Activated CD4-positive, alpha-beta memory T cell treated with anti-CD3 and anti-CD28 coated beads, Interleukin-2, amount 10 ng/mL, durations not matched to agents 7 days and 5 days (primary cell): ENCODE results near the gene RBMX2. TPM values are rescaled to one million over a fixed set of nuclear protein-coding genes. Genes with fewer than 3 reads are reported as not detected.
"Not testable (repeated sequence)": the region's sequence is repeated elsewhere in the genome, so short reads cannot be mapped to it uniquely, and the experiment has no call there.

Experiments
- CTCF ChIA-PET: fragments of 350-600 bp; sonication (Branson Sonifier 250); formaldehyde crosslinking; loops from one replicate; lab custom pipeline; 2021; ENCODE audit warnings: antibody characterized with exemption, inconsistent platforms; lab: Charles Lee
- POLR2A ChIA-PET: fragments of 350-600 bp; sonication (Branson Sonifier 250); formaldehyde crosslinking; loops from one replicate; lab custom pipeline; 2021; ENCODE audit warnings: antibody characterized with exemption; lab: Charles Lee
- DNase-seq: peaks from one replicate; pipeline ENCODE4 v3.0.0-alpha.2; 2020
- H3K27ac Mint-ChIP-seq: one replicate; pipeline ENCODE4 v1.8.0; 2021; ENCODE audit warnings: mild to moderate bottlenecking, mixed read lengths
- H3K27me3 Mint-ChIP-seq: one replicate; pipeline ENCODE4 v1.8.0; 2021; ENCODE audit warnings: mixed read lengths
- H3K36me3 Mint-ChIP-seq: one replicate; pipeline ENCODE4 v1.8.0; 2021; ENCODE audit warnings: low read depth, mixed read lengths
- H3K4me1 Mint-ChIP-seq: one replicate; pipeline ENCODE4 v1.8.0; 2021; ENCODE audit warnings: mixed read lengths
- H3K4me3 Mint-ChIP-seq: one replicate; pipeline ENCODE4 v1.8.0; 2021; ENCODE audit warnings: mild to moderate bottlenecking, mixed read lengths
- H3K9me3 Mint-ChIP-seq: one replicate; pipeline ENCODE4 v1.8.0; 2021; ENCODE audit warnings: mixed read lengths
- total RNA-seq, 2 experiments: library from RNA; stranded (reverse); gene quantifications; one replicate each; pipeline ENCODE4 v1.2.3, GENCODE V29; 2021

The RBMX2 gene
- 10 to 100 TPM; 25.9 to 28.5 TPM for total RNA-seq

GRCh38 chrX:130401415-130402207 lies at the start of gene RBMX2:
TSS of gene RBMX2 (plus strand) at chrX:130401987. CDS start at chrX:130402033, 46 bp downstream.
- CTCF ChIA-PET = interaction anchor here (1.3 kb wide), 1 partner anchor 341 kb away, joined by 3 read pairs; no protein-coding TSS in a partner anchor

GRCh38 chrX:130352050-130352449 lies 49.7 kb upstream of the RBMX2 start:
- CTCF ChIA-PET, H3K4me1 Mint-ChIP-seq, DNase-seq, H3K27ac Mint-ChIP-seq, H3K27me3 Mint-ChIP-seq, POLR2A ChIA-PET, H3K4me3 Mint-ChIP-seq, H3K9me3 Mint-ChIP-seq: not testable (repeated sequence)
- H3K36me3 Mint-ChIP-seq = peaks cover 11% of the 10 kb centered on the region

More at GRCh38 chrX:130401415-130402207, at the start of gene RBMX2:
- Mint-ChIP-seq H3K27ac (peak within 1 kb of the TSS; percentile 81), H3K4me1 (peaks cover 23% of the 10 kb centered on the region), H3K36me3 (peaks cover 17% of the 10 kb centered on the region), H3K4me3 (peak within 1 kb of the TSS; percentile 96), H3K27me3 (no peaks in the 10 kb centered on the region), H3K9me3 (no peaks in the 10 kb centered on the region)
- POLR2A ChIA-PET = interaction anchor here (1.2 to 2.0 kb wide), 2 partner anchors 8 to 62 kb away, joined by 3 to 9 read pairs; partner anchors contain the start of gene SLC25A14
- DNase-seq = peak; percentile 73

- no peak for DNase-seq
- no peaks in the 10 kb centered on the region for H3K9me3 Mint-ChIP-seq
- POLR2A ChIA-PET = no interaction called here
- H3K36me3 Mint-ChIP-seq = peaks cover 4% of the 10 kb centered on the region
- no peak overlapping the region for H3K27ac Mint-ChIP-seq
- CTCF ChIA-PET = no interaction called here
- H3K4me3 Mint-ChIP-seq = no peak overlapping the region
- no peaks in the 10 kb centered on the region for H3K27me3 Mint-ChIP-seq
- H3K4me1 Mint-ChIP-seq = no peaks in the 10 kb centered on the region
These were observed 25.7 kb upstream of the RBMX2 start for GRCh38 chrX:130376077-130376476.

GRCh38 chrX:130378024-130378669 lies 23.6 kb upstream of the RBMX2 start:
- ChIA-PET CTCF (interaction anchor here (0.6 kb wide), 1 partner anchor 200 kb away, joined by 4 read pairs; no protein-coding TSS in a partner anchor), POLR2A (no interaction called here)
- Mint-ChIP-seq H3K4me3 (no peak overlapping the region), H3K27me3 (peaks cover 3% of the 10 kb centered on the region), H3K9me3 (no peaks in the 10 kb centered on the region), H3K36me3 (no peaks in the 10 kb centered on the region), H3K27ac (no peak overlapping the region), H3K4me1 (no peaks in the 10 kb centered on the region)
- no peak for DNase-seq

- no peak within 1 kb of the TSS for H3K4me3 Mint-ChIP-seq
- CTCF ChIA-PET = no interaction called here
These were observed 16.3 kb upstream of the RBMX2 start, which contains the start of gene GPR119 for GRCh38 chrX:130385520-130385919. TSS of gene GPR119 (minus strand) at chrX:130385674. CDS start at chrX:130385447, 227 bp downstream.

GRCh38 chrX:130386408-130386808 lies 15.4 kb upstream of the RBMX2 start:
- no peak for DNase-seq
- Mint-ChIP-seq H3K4me1 (no peaks in the 10 kb centered on the region), H3K9me3 (no peaks in the 10 kb centered on the region), H3K4me3 (no peak overlapping the region), H3K36me3 (no peaks in the 10 kb centered on the region), H3K27ac (no peak overlapping the region), H3K27me3 (peaks cover 3% of the 10 kb centered on the region)
- ChIA-PET POLR2A (no interaction called here), CTCF (no interaction called here)

More at GRCh38 chrX:130385520-130385919, 16.3 kb upstream of the RBMX2 start, which contains the start of gene GPR119:
- Mint-ChIP-seq H3K27me3 (peaks cover 3% of the 10 kb centered on the region), H3K9me3 (no peaks in the 10 kb centered on the region), H3K27ac (no peak within 1 kb of the TSS), H3K36me3 (no peaks in the 10 kb centered on the region), H3K4me1 (no peaks in the 10 kb centered on the region)
- POLR2A ChIA-PET = no interaction called here
- DNase-seq = no peak

- H3K4me1 Mint-ChIP-seq = no peaks in the 10 kb centered on the region
- H3K9me3 Mint-ChIP-seq = no peaks in the 10 kb centered on the region
- no peak overlapping the region for H3K4me3 Mint-ChIP-seq
- H3K27ac Mint-ChIP-seq = no peak overlapping the region
- H3K27me3 Mint-ChIP-seq = peaks cover 6% of the 10 kb centered on the region
- ChIA-PET CTCF (no interaction called here), POLR2A (interaction anchor here (1.2 kb wide), 1 partner anchor 9 kb away, joined by 3 read pairs; no protein-coding TSS in a partner anchor)
- no peak for DNase-seq
- no peaks in the 10 kb centered on the region for H3K36me3 Mint-ChIP-seq
These were observed 8.2 kb upstream of the RBMX2 start for GRCh38 chrX:130393451-130394074.

GRCh38 chrX:130395341-130395740 lies 6.4 kb upstream of the RBMX2 start:
- Mint-ChIP-seq H3K9me3 (no peaks in the 10 kb centered on the region), H3K4me3 (no peak overlapping the region), H3K27me3 (peaks cover 6% of the 10 kb centered on the region), H3K36me3 (no peaks in the 10 kb centered on the region), H3K4me1 (no peaks in the 10 kb centered on the region), H3K27ac (no peak overlapping the region)
- POLR2A ChIA-PET = no interaction called here
- CTCF ChIA-PET = no interaction called here
- no peak for DNase-seq

GRCh38 chrX:130402208-130402684 lies 459 bp downstream of the RBMX2 start:
- ChIA-PET CTCF (no interaction called here), POLR2A (interaction anchor here (1.2 to 2.0 kb wide), 2 partner anchors 9 to 63 kb away, joined by 3 to 9 read pairs; partner anchors contain the start of gene SLC25A14)
- peaks cover 23% of the 10 kb centered on the region for H3K4me1 Mint-ChIP-seq

GRCh38 chrX:130413415-130413814 lies 11.6 kb downstream of the RBMX2 start:
- no peak overlapping the region for H3K27ac Mint-ChIP-seq
- H3K9me3 Mint-ChIP-seq = no peaks in the 10 kb centered on the region
- POLR2A ChIA-PET = no interaction called here
- H3K27me3 Mint-ChIP-seq = no peaks in the 10 kb centered on the region
- peaks cover 35% of the 10 kb centered on the region for H3K36me3 Mint-ChIP-seq
- no peaks in the 10 kb centered on the region for H3K4me1 Mint-ChIP-seq
- CTCF ChIA-PET = no interaction called here
- DNase-seq = no peak
- H3K4me3 Mint-ChIP-seq = no peak overlapping the region

More at GRCh38 chrX:130402208-130402684, 459 bp downstream of the RBMX2 start:
- no peaks in the 10 kb centered on the region for H3K9me3 Mint-ChIP-seq
- no peak for DNase-seq
- peak overlapping the region; percentile 60 for H3K27ac Mint-ChIP-seq
- no peaks in the 10 kb centered on the region for H3K27me3 Mint-ChIP-seq
- H3K36me3 Mint-ChIP-seq = peaks cover 17% of the 10 kb centered on the region
- peak overlapping the region; percentile 96 for H3K4me3 Mint-ChIP-seq

- no peak for DNase-seq
- Mint-ChIP-seq H3K4me3 (no peak overlapping the region), H3K27ac (no peak overlapping the region), H3K36me3 (peaks cover 29% of the 10 kb centered on the region), H3K4me1 (no peaks in the 10 kb centered on the region), H3K9me3 (no peaks in the 10 kb centered on the region), H3K27me3 (no peaks in the 10 kb centered on the region)
- POLR2A ChIA-PET = no interaction called here
- CTCF ChIA-PET = no interaction called here
These were observed 13.0 kb downstream of the RBMX2 start for GRCh38 chrX:130414800-130415199.

GRCh38 chrX:130415201-130415600 lies 13.4 kb downstream of the RBMX2 start:
- no peaks in the 10 kb centered on the region for H3K4me1 Mint-ChIP-seq

More at GRCh38 chrX:130415201-130415600, 13.4 kb downstream of the RBMX2 start:
- H3K27ac Mint-ChIP-seq = no peak overlapping the region
- H3K27me3 Mint-ChIP-seq = no peaks in the 10 kb centered on the region
- peaks cover 26% of the 10 kb centered on the region for H3K36me3 Mint-ChIP-seq
- POLR2A ChIA-PET = no interaction called here
- no peak overlapping the region for H3K4me3 Mint-ChIP-seq
- no peaks in the 10 kb centered on the region for H3K9me3 Mint-ChIP-seq
- DNase-seq = no peak
- CTCF ChIA-PET = no interaction called here
